GM12878 (cell line): ENCODE measurements around the gene SLC9A7. TPM values are rescaled to one million over a fixed set of nuclear protein-coding genes. Genes with fewer than 3 reads are reported as not detected.
A peak's percentile ranks its signal among the peaks of the same experiment; 100 is the strongest.

ENCODE experiments used
- BHLHE40 ChIP-seq, 2 experiments: fragments of 450-650 bp in 1 of 2; IDR thresholded peaks; 2 replicates each; pipeline ENCODE4 v1.6.1; 2011 to 2017; ENCODE audit warnings: low read depth in 2 of 2, borderline replicate concordance in 1 of 2, improper control_type of control experiment in 1 of 2, low read length in 1 of 2, mild to moderate bottlenecking in 1 of 2
- CHD4 ChIP-seq: fragments of 200-600 bp; sonication (generic); IDR thresholded peaks from 2 replicates; pipeline ENCODE4 v1.6.1; 2016; ENCODE audit warnings: mild to moderate bottlenecking
- EP300 ChIP-seq, 2 experiments: fragments of 150-350 bp in 1 of 2; IDR thresholded peaks; 2 replicates each; pipeline ENCODE4 v1.6.1; 2011 to 2012; ENCODE audit warnings: low read depth in 2 of 2, low read length in 2 of 2, borderline replicate concordance in 1 of 2, improper control_type of control experiment in 1 of 2, inconsistent platforms in 1 of 2; ENCODE audit not compliant: control insufficient read depth in 1 of 2
- NRF1 ChIP-seq: conservative IDR thresholded peaks from 2 replicates; pipeline ENCODE4 v1.6.1; 2011; ENCODE audit warnings: mild to moderate bottlenecking, low read depth, low read length, improper control_type of control experiment
- POLR2AphosphoS2 ChIP-seq: IDR thresholded peaks from 2 replicates; pipeline ENCODE4 v1.6.1; 2011; ENCODE audit warnings: low read depth, mild to moderate bottlenecking, low read length, improper control_type of control experiment, moderate library complexity
- PRDM15 ChIP-seq: fragments of 450-650 bp; formaldehyde crosslinking; IDR thresholded peaks from 2 replicates; pipeline ENCODE4 v1.4.0; 2020; ENCODE audit warnings: mild to moderate bottlenecking, moderate library complexity
- RUNX3 ChIP-seq: IDR thresholded peaks from 2 replicates; pipeline ENCODE4 v1.6.1; 2012; ENCODE audit warnings: low read length, inconsistent platforms
- SRF ChIP-seq, 2 experiments: IDR thresholded peaks; 2 replicates each; pipeline ENCODE4 v1.6.1; 2011; ENCODE audit warnings: low read depth in 2 of 2, low read length in 2 of 2, mild to moderate bottlenecking in 1 of 2, moderate library complexity in 1 of 2
- STAT3 ChIP-seq: IDR thresholded peaks from 2 replicates; pipeline ENCODE4 v1.6.1; 2011; ENCODE audit warnings: low read depth, low read length, improper control_type of control experiment
- WRNIP1 ChIP-seq: IDR thresholded peaks from 2 replicates; pipeline ENCODE4 v1.6.1; 2011; ENCODE audit warnings: low read depth, low read length, improper control_type of control experiment, borderline replicate concordance
- ZZZ3 ChIP-seq: IDR thresholded peaks from 2 replicates; pipeline ENCODE4 v1.6.1; 2011; ENCODE audit warnings: low read depth; ENCODE audit not compliant: control insufficient read depth, insufficient read length
- polyA plus RNA-seq, 11 experiments: library from polyadenylated mRNA; depleted of rRNA in 4 of 11; unstranded in 6 of 11; stranded (reverse) in 5 of 11; fragments of >200 nt; fragmentation: Nextera tagmentation in 4 of 11; fragmentation: Illumina TruSeq in 1 of 11; extraction: Ambion mirVana in 4 of 11; extraction: Trizol in 1 of 11; gene quantifications; 1 replicate in 1 of 11; 2 replicates in 10 of 11; pipeline versions ENCODE4 v1.2.1 to v1.2.3, GENCODE V29; 2011 to 2016; ENCODE audit warnings: inconsistent platforms in 2 of 11, missing spikeins in 2 of 11, low read depth in 1 of 11
- total RNA-seq, 4 experiments: library from RNA; depleted of rRNA in 3 of 4; stranded (reverse); fragments of >200 nt in 3 of 4; fragmentation: Illumina TruSeq in 1 of 4; extraction: Trizol in 1 of 4; gene quantifications; 2 replicates each; pipeline versions ENCODE4 v1.2.1 to v1.2.3, GENCODE V29; 2013 to 2021
- TF ChIP-seq, protein P1 (sequence below): fragments of 450-650 bp; formaldehyde crosslinking; IDR thresholded peaks from 2 replicates; pipeline ENCODE4 v1.5.0; 2022; ENCODE audit warnings: mild to moderate bottlenecking, missing genetic modification characterization
- TF ChIP-seq, protein P2 (sequence below): fragments of 150-350 bp; IDR thresholded peaks from 2 replicates; pipeline ENCODE4 v1.6.1; 2016; ENCODE audit warnings: low read depth, low read length
- TF ChIP-seq, protein P3 (sequence below): IDR thresholded peaks from 2 replicates; pipeline ENCODE4 v1.6.1; 2012; ENCODE audit warnings: low read depth, low read length, improper control_type of control experiment

Gene SLC9A7
- total and polyA plus RNA-seq, 10 of the 15 experiments (the other 5 are each of a cell fraction or from before 2014, with no cell fraction given): 5.0 to 62.8 (median 30.5) TPM

- TF ChIP-seq, protein P1, sequence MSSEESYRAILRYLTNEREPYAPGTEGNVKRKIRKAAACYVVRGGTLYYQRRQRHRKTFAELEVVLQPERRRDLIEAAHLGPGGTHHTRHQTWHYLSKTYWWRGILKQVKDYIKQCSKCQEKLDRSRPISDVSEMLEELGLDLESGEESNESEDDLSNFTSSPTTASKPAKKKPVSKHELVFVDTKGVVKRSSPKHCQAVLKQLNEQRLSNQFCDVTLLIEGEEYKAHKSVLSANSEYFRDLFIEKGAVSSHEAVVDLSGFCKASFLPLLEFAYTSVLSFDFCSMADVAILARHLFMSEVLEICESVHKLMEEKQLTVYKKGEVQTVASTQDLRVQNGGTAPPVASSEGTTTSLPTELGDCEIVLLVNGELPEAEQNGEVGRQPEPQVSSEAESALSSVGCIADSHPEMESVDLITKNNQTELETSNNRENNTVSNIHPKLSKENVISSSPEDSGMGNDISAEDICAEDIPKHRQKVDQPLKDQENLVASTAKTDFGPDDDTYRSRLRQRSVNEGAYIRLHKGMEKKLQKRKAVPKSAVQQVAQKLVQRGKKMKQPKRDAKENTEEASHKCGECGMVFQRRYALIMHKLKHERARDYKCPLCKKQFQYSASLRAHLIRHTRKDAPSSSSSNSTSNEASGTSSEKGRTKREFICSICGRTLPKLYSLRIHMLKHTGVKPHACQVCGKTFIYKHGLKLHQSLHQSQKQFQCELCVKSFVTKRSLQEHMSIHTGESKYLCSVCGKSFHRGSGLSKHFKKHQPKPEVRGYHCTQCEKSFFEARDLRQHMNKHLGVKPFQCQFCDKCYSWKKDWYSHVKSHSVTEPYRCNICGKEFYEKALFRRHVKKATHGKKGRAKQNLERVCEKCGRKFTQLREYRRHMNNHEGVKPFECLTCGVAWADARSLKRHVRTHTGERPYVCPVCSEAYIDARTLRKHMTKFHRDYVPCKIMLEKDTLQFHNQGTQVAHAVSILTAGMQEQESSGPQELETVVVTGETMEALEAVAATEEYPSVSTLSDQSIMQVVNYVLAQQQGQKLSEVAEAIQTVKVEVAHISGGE (CRISPR knock-in tag): no peak
- TF ChIP-seq NRF1: no peak
- no peak for TF ChIP-seq POLR2AphosphoS2
- TF ChIP-seq, protein P2, sequence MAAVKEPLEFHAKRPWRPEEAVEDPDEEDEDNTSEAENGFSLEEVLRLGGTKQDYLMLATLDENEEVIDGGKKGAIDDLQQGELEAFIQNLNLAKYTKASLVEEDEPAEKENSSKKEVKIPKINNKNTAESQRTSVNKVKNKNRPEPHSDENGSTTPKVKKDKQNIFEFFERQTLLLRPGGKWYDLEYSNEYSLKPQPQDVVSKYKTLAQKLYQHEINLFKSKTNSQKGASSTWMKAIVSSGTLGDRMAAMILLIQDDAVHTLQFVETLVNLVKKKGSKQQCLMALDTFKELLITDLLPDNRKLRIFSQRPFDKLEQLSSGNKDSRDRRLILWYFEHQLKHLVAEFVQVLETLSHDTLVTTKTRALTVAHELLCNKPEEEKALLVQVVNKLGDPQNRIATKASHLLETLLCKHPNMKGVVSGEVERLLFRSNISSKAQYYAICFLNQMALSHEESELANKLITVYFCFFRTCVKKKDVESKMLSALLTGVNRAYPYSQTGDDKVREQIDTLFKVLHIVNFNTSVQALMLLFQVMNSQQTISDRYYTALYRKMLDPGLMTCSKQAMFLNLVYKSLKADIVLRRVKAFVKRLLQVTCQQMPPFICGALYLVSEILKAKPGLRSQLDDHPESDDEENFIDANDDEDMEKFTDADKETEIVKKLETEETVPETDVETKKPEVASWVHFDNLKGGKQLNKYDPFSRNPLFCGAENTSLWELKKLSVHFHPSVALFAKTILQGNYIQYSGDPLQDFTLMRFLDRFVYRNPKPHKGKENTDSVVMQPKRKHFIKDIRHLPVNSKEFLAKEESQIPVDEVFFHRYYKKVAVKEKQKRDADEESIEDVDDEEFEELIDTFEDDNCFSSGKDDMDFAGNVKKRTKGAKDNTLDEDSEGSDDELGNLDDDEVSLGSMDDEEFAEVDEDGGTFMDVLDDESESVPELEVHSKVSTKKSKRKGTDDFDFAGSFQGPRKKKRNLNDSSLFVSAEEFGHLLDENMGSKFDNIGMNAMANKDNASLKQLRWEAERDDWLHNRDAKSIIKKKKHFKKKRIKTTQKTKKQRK: no peak
- TF ChIP-seq CHD4: no peak
- TF ChIP-seq, protein P3, sequence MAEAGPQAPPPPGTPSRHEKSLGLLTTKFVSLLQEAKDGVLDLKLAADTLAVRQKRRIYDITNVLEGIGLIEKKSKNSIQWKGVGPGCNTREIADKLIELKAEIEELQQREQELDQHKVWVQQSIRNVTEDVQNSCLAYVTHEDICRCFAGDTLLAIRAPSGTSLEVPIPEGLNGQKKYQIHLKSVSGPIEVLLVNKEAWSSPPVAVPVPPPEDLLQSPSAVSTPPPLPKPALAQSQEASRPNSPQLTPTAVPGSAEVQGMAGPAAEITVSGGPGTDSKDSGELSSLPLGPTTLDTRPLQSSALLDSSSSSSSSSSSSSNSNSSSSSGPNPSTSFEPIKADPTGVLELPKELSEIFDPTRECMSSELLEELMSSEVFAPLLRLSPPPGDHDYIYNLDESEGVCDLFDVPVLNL: no peak
- no peak for TF ChIP-seq WRNIP1
- peak; percentile 62 to 66; a peak in 3 of 4 replicates for TF ChIP-seq BHLHE40 (IDR thresholded peaks at IDR 0.05; ENCODE audit: borderline replicate concordance in 1 of 2, low read depth in 2 of 2, low read length in 1 of 2)
- TF ChIP-seq RUNX3: peak; percentile 83
- TF ChIP-seq PRDM15 (CRISPR knock-in tag): no peak
- 0 out of 2 replicates have a peak, but pooled peaks have one; percentile 62 for TF ChIP-seq STAT3
- no peak for TF ChIP-seq ZZZ3
- 0 out of 4 replicates have a peak, but pooled peaks of 1 of the 2 experiments have one; percentile 8 for TF ChIP-seq SRF (IDR thresholded peaks at IDR 0.05; ENCODE audit: low read depth in 2 of 2, low read length in 2 of 2)
- peak; percentile 72 to 81; a peak in 3 of 4 replicates for TF ChIP-seq EP300 (IDR thresholded peaks at IDR 0.05; ENCODE audit: borderline replicate concordance in 1 of 2, control insufficient read depth in 1 of 2, low read depth in 2 of 2, low read length in 2 of 2)
Measured at GRCh38 chrX:46628460-46629371, 130.2 kb downstream of the SLC9A7 start (continued).
